ENCODE measurements around the gene MYCBP. TPM values are rescaled to one million over a fixed set of nuclear protein-coding genes. Genes with fewer than 3 reads are reported as not detected.

MYCBP gene
- total and polyA plus RNA-seq, 7 donors = 6.6 to 27.9 (median 11.7) TPM

GRCh38 chr1:38814444-38814983, 58.6 kb downstream of the MYCBP start:
- TF ChIP-seq, protein P1, sequence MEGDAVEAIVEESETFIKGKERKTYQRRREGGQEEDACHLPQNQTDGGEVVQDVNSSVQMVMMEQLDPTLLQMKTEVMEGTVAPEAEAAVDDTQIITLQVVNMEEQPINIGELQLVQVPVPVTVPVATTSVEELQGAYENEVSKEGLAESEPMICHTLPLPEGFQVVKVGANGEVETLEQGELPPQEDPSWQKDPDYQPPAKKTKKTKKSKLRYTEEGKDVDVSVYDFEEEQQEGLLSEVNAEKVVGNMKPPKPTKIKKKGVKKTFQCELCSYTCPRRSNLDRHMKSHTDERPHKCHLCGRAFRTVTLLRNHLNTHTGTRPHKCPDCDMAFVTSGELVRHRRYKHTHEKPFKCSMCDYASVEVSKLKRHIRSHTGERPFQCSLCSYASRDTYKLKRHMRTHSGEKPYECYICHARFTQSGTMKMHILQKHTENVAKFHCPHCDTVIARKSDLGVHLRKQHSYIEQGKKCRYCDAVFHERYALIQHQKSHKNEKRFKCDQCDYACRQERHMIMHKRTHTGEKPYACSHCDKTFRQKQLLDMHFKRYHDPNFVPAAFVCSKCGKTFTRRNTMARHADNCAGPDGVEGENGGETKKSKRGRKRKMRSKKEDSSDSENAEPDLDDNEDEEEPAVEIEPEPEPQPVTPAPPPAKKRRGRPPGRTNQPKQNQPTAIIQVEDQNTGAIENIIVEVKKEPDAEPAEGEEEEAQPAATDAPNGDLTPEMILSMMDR (IDR thresholded peaks at IDR 0.05) = no peak
- ATAC-seq = no peak
- Histone ChIP-seq H3K27me3 (ENCODE audit: insufficient read depth in 3 of 3, low read length in 2 of 3) (peaks cover 0 to 89% (median 14%) of the 10 kb centered on the region in 3 donors), H3K27ac (no peak overlapping the region), H3K9me3 (no peaks in the 10 kb centered on the region), H3K4me3 (no peak overlapping the region), H3K36me3 (ENCODE audit: insufficient read depth in 1 of 2, low read depth in 1 of 2) (no peaks in the 10 kb centered on the region), H3K4me1 (peaks cover 5% of the 10 kb centered on the region)
- 52 to 65% (median 52%) methylated on average over 7 of the region's 7 CpGs for WGBS, 3 donors
- intact Hi-C loops (cut with DNase I) = no loop called here
- DNase-seq = no peak

GRCh38 chr1:38812981-38813380, 60.2 kb downstream of the MYCBP start:
- Histone ChIP-seq H3K9me3 (no peaks in the 10 kb centered on the region), H3K27me3 (ENCODE audit: insufficient read depth in 3 of 3, low read length in 2 of 3) (peaks cover 0 to 81% (median 12%) of the 10 kb centered on the region in 3 donors), H3K4me1 (no peaks in the 10 kb centered on the region), H3K36me3 (ENCODE audit: insufficient read depth in 1 of 2, low read depth in 1 of 2) (no peaks in the 10 kb centered on the region), H3K27ac (no peak overlapping the region), H3K4me3 (no peak overlapping the region)
- TF ChIP-seq, protein P1 (IDR thresholded peaks at IDR 0.05) = no peak
- WGBS, 3 donors = 50 to 54% (median 52%) methylated on average over 5 of the region's 5 CpGs
- no peak for DNase-seq
- intact Hi-C loops (cut with DNase I) = no loop called here
- ATAC-seq = no peak

Other genes with a start within 250 kb of the MYCBP start
- 10 to 100 TPM; 11.6 to 18.4 (median 15.6) TPM for gene RRAGC, start 13.6 kb downstream of the MYCBP start, total RNA-seq
- gene RRAGC, start 13.6 kb downstream of the MYCBP start, polyA plus RNA-seq = 10 to 100 TPM; 13.8 to 29.3 (median 15.7) TPM
- not detected for gene GJA9, start 8.2 kb upstream of the MYCBP start, total RNA-seq
- not detected for gene GJA9, start 8.2 kb upstream of the MYCBP start, polyA plus RNA-seq
- gene RHBDL2, start 68.5 kb upstream of the MYCBP start, total RNA-seq = not detected
- gene RHBDL2, start 68.5 kb upstream of the MYCBP start, polyA plus RNA-seq = under 1 TPM; 0.09 to 0.31 (median 0.16) TPM
- gene AKIRIN1, start 117.9 kb upstream of the MYCBP start, total RNA-seq = 10 to 100 TPM; 20.0 to 41.7 (median 35.0) TPM
- 10 to 100 TPM; 27.6 to 65.3 (median 32.8) TPM for gene AKIRIN1, start 117.9 kb upstream of the MYCBP start, polyA plus RNA-seq
- gene NDUFS5, start 153.0 kb upstream of the MYCBP start, total RNA-seq = 100 to 1,000 TPM; 276 to 407 (median 350) TPM
- gene NDUFS5, start 153.0 kb upstream of the MYCBP start, polyA plus RNA-seq = 100 to 1,000 TPM; 629 to 910 (median 836) TPM

Measured in psoas muscle (tissue), 8 donors.